ENCODE results near the gene PPY. TPM values are rescaled to one million over a fixed set of nuclear protein-coding genes. Genes with fewer than 3 reads are reported as not detected.
"Not testable (repeated sequence)": the region's sequence is repeated elsewhere in the genome, so short reads cannot be mapped to it uniquely, and the experiment has no call there.

Gene PPY
- total RNA-seq, 1 donor from 2014 or later: not detected

DNA sequence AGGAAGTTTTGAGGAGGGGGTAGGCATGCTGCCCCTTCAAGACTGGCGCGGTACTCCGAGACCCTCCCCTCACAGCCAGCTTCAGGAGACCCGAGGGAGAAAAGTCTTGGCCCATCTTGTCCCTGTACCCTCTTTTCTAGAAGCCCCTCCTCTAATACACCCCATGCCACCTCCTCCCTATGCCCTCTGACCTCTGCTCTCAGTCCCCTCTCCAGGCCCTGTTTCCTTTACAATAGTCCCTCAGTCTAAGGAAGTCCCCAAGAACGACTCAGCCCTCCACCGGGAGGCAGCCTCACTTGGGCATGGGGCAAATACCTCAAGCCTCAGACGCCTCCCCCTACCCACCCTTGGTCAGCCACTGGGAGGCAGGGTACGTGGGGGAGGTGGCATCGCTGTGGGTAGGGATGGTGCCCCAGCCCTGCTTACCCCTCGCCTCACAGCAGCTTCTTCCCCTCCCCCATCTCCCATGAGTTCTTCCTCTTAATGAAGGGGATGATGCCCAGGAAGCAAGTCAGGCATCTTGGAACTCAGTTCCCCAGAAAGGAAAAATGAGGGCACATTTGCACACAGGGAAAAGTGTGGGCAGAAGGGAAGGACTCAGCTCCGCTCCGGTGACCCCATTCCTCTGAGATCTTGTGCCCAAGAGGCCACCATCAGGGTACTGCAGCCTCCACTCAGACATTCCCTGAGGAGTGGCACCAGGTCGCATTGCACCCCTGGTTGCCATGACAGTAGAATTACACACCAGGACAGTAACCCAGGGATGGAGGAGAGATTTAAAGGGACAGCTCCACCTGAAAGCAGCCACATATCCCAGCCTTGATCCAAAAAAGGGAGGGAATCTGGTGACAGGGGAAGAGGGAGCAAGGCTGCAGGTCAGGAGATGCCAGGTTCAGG is 41.2 kb downstream of the PPY start:
- no peaks in the 10 kb centered on the region for H3K27me3 Mint-ChIP-seq (ENCODE audit: low read depth)

DNA sequence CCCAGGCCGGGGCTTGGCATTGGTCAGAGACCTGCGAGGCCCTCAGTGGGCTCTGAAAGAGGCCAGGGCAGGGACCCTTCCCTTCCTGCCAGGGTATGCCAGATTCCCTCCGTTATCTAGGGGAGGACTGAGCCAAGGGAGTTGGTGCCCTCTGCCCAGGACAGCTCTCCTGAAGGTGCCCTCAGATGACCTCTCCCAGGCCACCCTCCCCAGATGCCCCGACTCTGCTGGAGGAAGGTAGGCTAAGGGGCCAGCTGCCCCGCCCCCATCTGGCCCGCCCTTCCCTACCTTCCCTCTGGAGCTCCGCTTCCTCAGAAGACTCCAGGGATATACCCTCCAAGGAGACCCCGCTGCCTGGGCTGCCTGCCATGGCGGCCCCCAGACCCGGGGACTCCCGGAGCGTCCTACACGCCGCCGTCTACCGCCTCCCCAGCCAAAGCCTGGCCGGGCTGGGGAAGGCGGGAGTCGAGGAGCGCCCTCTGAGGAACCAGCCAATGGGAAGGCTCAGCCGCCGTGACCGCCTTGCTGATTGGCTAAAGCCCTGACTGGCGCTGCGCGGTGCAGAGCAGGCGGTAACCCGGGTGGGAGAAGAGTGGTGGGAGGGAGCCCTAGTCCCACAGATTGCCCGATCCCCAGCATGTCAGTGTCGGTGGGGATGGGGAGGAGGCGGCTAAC is 42.0 kb downstream of the PPY start:
- peaks cover 15% of the 10 kb centered on the region for H3K4me1 Mint-ChIP-seq (ENCODE audit: low read depth)
- peaks cover 12% of the 10 kb centered on the region for H3K36me3 Mint-ChIP-seq (ENCODE audit: low read depth)
- H3K27ac Mint-ChIP-seq (ENCODE audit: unreplicated experiment): no peak overlapping the region
- TF ChIP-seq CTCF (IDR thresholded peaks at IDR 0.05): no peak
- H3K9me3 Mint-ChIP-seq (ENCODE audit: low read depth): no peaks in the 10 kb centered on the region
- H3K4me3 Mint-ChIP-seq (ENCODE audit: unreplicated experiment): peak overlapping the region; percentile 81
- no peaks in the 10 kb centered on the region for H3K27me3 Mint-ChIP-seq (ENCODE audit: low read depth)
- DNase-seq (ENCODE audit: low spot score): no peak

More for the DNA sequence above, 41.2 kb downstream of the PPY start:
- H3K36me3 Mint-ChIP-seq (ENCODE audit: low read depth): peaks cover 11% of the 10 kb centered on the region
- no peak for TF ChIP-seq CTCF (IDR thresholded peaks at IDR 0.05)
- H3K27ac Mint-ChIP-seq (ENCODE audit: unreplicated experiment): no peak overlapping the region
- no peaks in the 10 kb centered on the region for H3K9me3 Mint-ChIP-seq (ENCODE audit: low read depth)
- no peak for DNase-seq (ENCODE audit: low spot score)
- peaks cover 20% of the 10 kb centered on the region for H3K4me1 Mint-ChIP-seq (ENCODE audit: low read depth)
- H3K4me3 Mint-ChIP-seq (ENCODE audit: unreplicated experiment): peak overlapping the region; percentile 81

DNA sequence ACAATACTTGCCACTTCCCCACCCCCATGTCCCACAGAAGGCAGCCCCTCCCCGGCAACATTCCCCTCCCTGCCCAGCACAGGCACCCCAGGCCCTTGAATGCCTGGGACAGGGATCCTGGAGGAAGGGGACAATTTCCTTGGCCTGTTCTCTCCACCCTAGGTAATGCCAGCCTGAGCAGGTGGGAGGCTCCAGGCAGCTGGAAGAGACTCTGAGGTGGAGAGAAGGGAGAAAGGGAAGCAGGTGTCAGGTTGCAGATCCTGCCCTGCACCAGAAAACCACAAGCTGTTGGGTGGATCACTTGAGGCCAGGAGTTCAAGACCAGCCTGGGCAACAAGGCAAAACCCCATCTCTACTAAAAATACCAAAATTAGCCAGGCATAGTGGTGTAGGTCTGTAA is 43.8 kb downstream of the PPY start:
- Mint-ChIP-seq H3K9me3 (ENCODE audit: low read depth) (no peaks in the 10 kb centered on the region), H3K4me1 (ENCODE audit: low read depth) (peaks cover 15% of the 10 kb centered on the region), H3K4me3 (ENCODE audit: unreplicated experiment) (no peak overlapping the region), H3K27me3 (ENCODE audit: low read depth) (no peaks in the 10 kb centered on the region), H3K27ac (ENCODE audit: unreplicated experiment) (no peak overlapping the region), H3K36me3 (ENCODE audit: low read depth) (peaks cover 12% of the 10 kb centered on the region)
- TF ChIP-seq CTCF (IDR thresholded peaks at IDR 0.05): no peak
- no peak for DNase-seq (ENCODE audit: low spot score)

DNA sequence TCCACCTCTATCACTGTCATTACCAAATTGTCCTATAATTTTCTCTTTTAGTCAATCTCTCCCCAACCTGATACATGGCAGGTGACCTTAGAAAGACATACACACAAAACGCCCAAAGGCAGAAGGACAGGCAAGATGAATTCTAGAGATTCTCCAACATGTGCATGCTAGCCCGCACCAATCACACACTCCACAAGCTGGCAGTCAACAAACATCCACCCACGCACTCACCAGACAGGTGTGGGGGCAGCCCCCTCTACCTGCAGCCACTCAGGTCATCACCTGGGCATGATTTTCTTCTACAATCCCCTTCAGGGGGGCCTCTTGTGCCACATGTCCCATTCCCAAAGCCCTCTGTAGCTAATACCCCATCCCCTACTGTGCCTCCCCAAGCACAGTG is 44.4 kb downstream of the PPY start:
- Mint-ChIP-seq H3K27ac (ENCODE audit: unreplicated experiment) (no peak overlapping the region), H3K4me3 (ENCODE audit: unreplicated experiment) (no peak overlapping the region), H3K27me3 (ENCODE audit: low read depth) (no peaks in the 10 kb centered on the region), H3K9me3 (ENCODE audit: low read depth) (no peaks in the 10 kb centered on the region), H3K36me3 (ENCODE audit: low read depth) (peaks cover 12% of the 10 kb centered on the region), H3K4me1 (ENCODE audit: low read depth) (peaks cover 15% of the 10 kb centered on the region)
- no peak for DNase-seq (ENCODE audit: low spot score)
- no peak for TF ChIP-seq CTCF (IDR thresholded peaks at IDR 0.05)

- not testable (repeated sequence) for DNase-seq (ENCODE audit: low spot score); H3K4me3 Mint-ChIP-seq (ENCODE audit: unreplicated experiment); H3K27ac Mint-ChIP-seq (ENCODE audit: unreplicated experiment); H3K4me1 Mint-ChIP-seq (ENCODE audit: low read depth); H3K9me3 Mint-ChIP-seq (ENCODE audit: low read depth); H3K27me3 Mint-ChIP-seq (ENCODE audit: low read depth)
- H3K36me3 Mint-ChIP-seq (ENCODE audit: low read depth): peaks cover 14% of the 10 kb centered on the region
Measured at GRCh38 chr17:43894494-43894893, 47.8 kb downstream of the PPY start.

Measured in chondrocyte (in vitro differentiated cells).